H1 (cell line): Measurements from ENCODE around the gene OSBP2. TPM values are rescaled to one million over a fixed set of nuclear protein-coding genes. Genes with fewer than 3 reads are reported as not detected.
A peak's percentile ranks its signal among the peaks of the same experiment; 100 is the strongest.

Experiments
- CHD7 ChIP-seq: fragments of 300-600 bp; sonication (generic); IDR thresholded peaks from 2 replicates; pipeline ENCODE4 v1.7.1; 2012; ENCODE audit warnings: low read length, moderate library complexity, mild to moderate bottlenecking, inconsistent platforms; ENCODE audit not compliant: insufficient replicate concordance
- KDM4A ChIP-seq: IDR thresholded peaks from one replicate; pipeline ENCODE4 v1.7.1; 2012; ENCODE audit warnings: low read depth, mild to moderate bottlenecking, moderate library complexity, low read length, inconsistent platforms; ENCODE audit not compliant: severe bottlenecking
- SUZ12 ChIP-seq: fragments of 200-600 bp; sonication (generic); IDR thresholded peaks from 2 replicates; pipeline ENCODE4 v1.6.1; 2012; ENCODE audit warnings: mild to moderate bottlenecking, inconsistent platforms, low read length, moderate library complexity, mixed read lengths
- polyA plus RNA-seq, 7 experiments: library from polyadenylated mRNA; depleted of rRNA in 3 of 7; stranded (reverse) in 5 of 7; unstranded in 2 of 7; fragments of >200 nt in 5 of 7; fragments of 200-250 nt in 2 of 7; gene quantifications; 1 replicate in 5 of 7; 2 replicates in 1 of 7; 4 replicates in 1 of 7; pipeline versions ENCODE4 v1.2.1 to v1.2.3, GENCODE V29; 2011 to 2013; ENCODE audit warnings: missing spikeins in 2 of 7, mixed read lengths in 2 of 7
- total RNA-seq: library from RNA; stranded (reverse); fragmentation: NEBNext Ultra II Directional; extraction: Animal tissue kit (Norgen Biotek cat#: 25700); gene quantifications from 2 replicates; pipeline ENCODE4 v1.2.1, GENCODE V29; 2021

Gene OSBP2
- total and polyA plus RNA-seq, 2 of the 8 experiments (the other 6 are each of a cell fraction or from before 2014, with no cell fraction given): 3.4 to 3.7 TPM

- TF ChIP-seq CHD7 (no peak), KDM4A (peak; percentile 89), SUZ12 (peak; percentile 62; the same call in 1 of the 2 replicates)
Measured at GRCh38 chr22:30822216-30823014, 127.7 kb downstream of the OSBP2 start (continued).
